Lower leg skin (tissue), 3 donors: ENCODE data around the gene PRCC.

Experiments used
- POLR2A ChIP-seq, 2 donors: fragments of 450-650 bp; IDR thresholded peaks; one replicate each; pipeline ENCODE4 v1.6.1; 2016 to 2017; ENCODE audit warnings: antibody characterized with exemption in 2 of 2, mild to moderate bottlenecking in 1 of 2, moderate library complexity in 1 of 2
- TF ChIP-seq, protein P1 (sequence below), 3 donors: fragments of 450-650 bp; IDR thresholded peaks; one replicate each; pipeline ENCODE4 v1.5.1; 2016; ENCODE audit warnings: antibody characterized with exemption in 3 of 3, mild to moderate bottlenecking in 3 of 3, moderate library complexity in 2 of 3

DNA sequence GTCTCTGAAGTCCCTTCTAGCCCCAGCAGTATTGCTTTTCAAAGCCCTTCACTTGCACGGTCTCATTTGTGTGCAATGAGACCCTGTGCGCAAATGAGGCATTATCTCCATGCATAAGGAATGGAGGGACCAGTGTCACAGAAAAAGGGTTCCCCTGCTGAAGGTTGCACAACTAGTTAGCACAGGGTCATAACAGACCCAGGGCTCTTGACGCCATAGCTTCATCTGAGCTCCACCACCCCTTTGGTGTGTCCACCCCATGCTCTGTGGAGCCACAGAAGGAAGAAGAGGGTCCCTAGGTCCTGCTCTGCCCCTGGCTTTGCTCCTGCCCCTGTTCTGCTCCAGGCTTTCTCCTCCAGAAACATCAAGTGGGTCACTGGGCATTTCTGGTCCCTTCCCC lies 36.7 kb downstream of the PRCC start:
- TF ChIP-seq, protein P1, sequence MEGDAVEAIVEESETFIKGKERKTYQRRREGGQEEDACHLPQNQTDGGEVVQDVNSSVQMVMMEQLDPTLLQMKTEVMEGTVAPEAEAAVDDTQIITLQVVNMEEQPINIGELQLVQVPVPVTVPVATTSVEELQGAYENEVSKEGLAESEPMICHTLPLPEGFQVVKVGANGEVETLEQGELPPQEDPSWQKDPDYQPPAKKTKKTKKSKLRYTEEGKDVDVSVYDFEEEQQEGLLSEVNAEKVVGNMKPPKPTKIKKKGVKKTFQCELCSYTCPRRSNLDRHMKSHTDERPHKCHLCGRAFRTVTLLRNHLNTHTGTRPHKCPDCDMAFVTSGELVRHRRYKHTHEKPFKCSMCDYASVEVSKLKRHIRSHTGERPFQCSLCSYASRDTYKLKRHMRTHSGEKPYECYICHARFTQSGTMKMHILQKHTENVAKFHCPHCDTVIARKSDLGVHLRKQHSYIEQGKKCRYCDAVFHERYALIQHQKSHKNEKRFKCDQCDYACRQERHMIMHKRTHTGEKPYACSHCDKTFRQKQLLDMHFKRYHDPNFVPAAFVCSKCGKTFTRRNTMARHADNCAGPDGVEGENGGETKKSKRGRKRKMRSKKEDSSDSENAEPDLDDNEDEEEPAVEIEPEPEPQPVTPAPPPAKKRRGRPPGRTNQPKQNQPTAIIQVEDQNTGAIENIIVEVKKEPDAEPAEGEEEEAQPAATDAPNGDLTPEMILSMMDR (IDR thresholded peaks at IDR 0.05), result no peak
- TF ChIP-seq POLR2A (IDR thresholded peaks at IDR 0.05), result no peak
